ENCODE measurements around the gene DRC3. TPM values are rescaled to one million over a fixed set of nuclear protein-coding genes. Genes with fewer than 3 reads are reported as not detected.
"Not testable (repeated sequence)": the region's sequence is repeated elsewhere in the genome, so short reads cannot be mapped to it uniquely, and the experiment has no call there.

The DRC3 gene
- total RNA-seq, 1 experiment from 2014 or later, result 0.17 TPM

- Histone ChIP-seq H3K36me3 (replicated peaks; ENCODE audit: control insufficient read depth, insufficient read depth, low read length) (no peaks in the 10 kb centered on the region), H3K4me3 (ENCODE audit: insufficient read depth, low read depth, low read length) (no peak overlapping the region), H3K27me3 (ENCODE audit: control insufficient read depth, insufficient read depth, low read length) (no peaks in the 10 kb centered on the region)
- DNase-seq, result no peak
Measured at GRCh38 chr17:17951524-17951923, 21.1 kb upstream of the DRC3 start.

- no peaks in the 10 kb centered on the region for H3K27me3 ChIP-seq (ENCODE audit: control insufficient read depth, insufficient read depth, low read length)
- DNase-seq, result peak; percentile 52
- no peak overlapping the region for H3K4me3 ChIP-seq (ENCODE audit: insufficient read depth, low read depth, low read length)
- H3K36me3 ChIP-seq (replicated peaks; ENCODE audit: control insufficient read depth, insufficient read depth, low read length), result no peaks in the 10 kb centered on the region
Measured at GRCh38 chr17:17952691-17953090, 20.0 kb upstream of the DRC3 start.

GRCh38 chr17:17954079-17954478 lies 18.6 kb upstream of the DRC3 start:
- H3K4me3 ChIP-seq (ENCODE audit: insufficient read depth, low read depth, low read length), result no peak overlapping the region
- H3K36me3 ChIP-seq (replicated peaks; ENCODE audit: control insufficient read depth, insufficient read depth, low read length), result no peaks in the 10 kb centered on the region
- no peak for DNase-seq
- H3K27me3 ChIP-seq (ENCODE audit: control insufficient read depth, insufficient read depth, low read length), result no peaks in the 10 kb centered on the region

GRCh38 chr17:17955790-17956341 lies 16.8 kb upstream of the DRC3 start:
- not testable (repeated sequence) for H3K36me3 ChIP-seq (replicated peaks; ENCODE audit: control insufficient read depth, insufficient read depth, low read length); H3K4me3 ChIP-seq (ENCODE audit: insufficient read depth, low read depth, low read length); H3K27me3 ChIP-seq (ENCODE audit: control insufficient read depth, insufficient read depth, low read length); DNase-seq

- Histone ChIP-seq H3K27me3 (ENCODE audit: control insufficient read depth, insufficient read depth, low read length) (no peaks in the 10 kb centered on the region), H3K4me3 (ENCODE audit: insufficient read depth, low read depth, low read length) (no peak overlapping the region), H3K36me3 (replicated peaks; ENCODE audit: control insufficient read depth, insufficient read depth, low read length) (no peaks in the 10 kb centered on the region)
- DNase-seq, result no peak
Measured at GRCh38 chr17:17957584-17957916, 15.1 kb upstream of the DRC3 start.

- DNase-seq, result no peak
- Histone ChIP-seq H3K27me3 (ENCODE audit: control insufficient read depth, insufficient read depth, low read length) (no peaks in the 10 kb centered on the region), H3K4me3 (ENCODE audit: insufficient read depth, low read depth, low read length) (no peak overlapping the region), H3K36me3 (replicated peaks; ENCODE audit: control insufficient read depth, insufficient read depth, low read length) (no peaks in the 10 kb centered on the region)
Measured at GRCh38 chr17:17958982-17959381, 13.7 kb upstream of the DRC3 start.

GRCh38 chr17:17959520-17960361 lies 12.9 kb upstream of the DRC3 start:
- no peaks in the 10 kb centered on the region for H3K36me3 ChIP-seq (replicated peaks; ENCODE audit: control insufficient read depth, insufficient read depth, low read length)
- H3K27me3 ChIP-seq (ENCODE audit: control insufficient read depth, insufficient read depth, low read length), result no peaks in the 10 kb centered on the region
- H3K4me3 ChIP-seq (ENCODE audit: insufficient read depth, low read depth, low read length), result no peak overlapping the region
- DNase-seq, result no peak

- DNase-seq, result no peak
- no peak overlapping the region for H3K4me3 ChIP-seq (ENCODE audit: insufficient read depth, low read depth, low read length)
- no peaks in the 10 kb centered on the region for H3K36me3 ChIP-seq (replicated peaks; ENCODE audit: control insufficient read depth, insufficient read depth, low read length)
- H3K27me3 ChIP-seq (ENCODE audit: control insufficient read depth, insufficient read depth, low read length), result no peaks in the 10 kb centered on the region
Measured at GRCh38 chr17:17960500-17961030, 12.1 kb upstream of the DRC3 start.

GRCh38 chr17:17963066-17963465 lies 9.6 kb upstream of the DRC3 start:
- no peaks in the 10 kb centered on the region for H3K36me3 ChIP-seq (replicated peaks; ENCODE audit: control insufficient read depth, insufficient read depth, low read length)
- DNase-seq, result no peak
- H3K4me3 ChIP-seq (ENCODE audit: insufficient read depth, low read depth, low read length), result no peak overlapping the region
- H3K27me3 ChIP-seq (ENCODE audit: control insufficient read depth, insufficient read depth, low read length), result no peaks in the 10 kb centered on the region

GRCh38 chr17:17963694-17964436 lies 8.8 kb upstream of the DRC3 start:
- no peak for DNase-seq
- Histone ChIP-seq H3K27me3 (ENCODE audit: control insufficient read depth, insufficient read depth, low read length) (no peaks in the 10 kb centered on the region), H3K36me3 (replicated peaks; ENCODE audit: control insufficient read depth, insufficient read depth, low read length) (no peaks in the 10 kb centered on the region), H3K4me3 (ENCODE audit: insufficient read depth, low read depth, low read length) (no peak overlapping the region)

GRCh38 chr17:17964710-17965109 lies 8.0 kb upstream of the DRC3 start:
- H3K4me3 ChIP-seq (ENCODE audit: insufficient read depth, low read depth, low read length), result no peak overlapping the region
- H3K27me3 ChIP-seq (ENCODE audit: control insufficient read depth, insufficient read depth, low read length), result no peaks in the 10 kb centered on the region
- no peak for DNase-seq
- no peaks in the 10 kb centered on the region for H3K36me3 ChIP-seq (replicated peaks; ENCODE audit: control insufficient read depth, insufficient read depth, low read length)

GRCh38 chr17:17965152-17965721 lies 7.4 kb upstream of the DRC3 start:
- Histone ChIP-seq H3K27me3 (ENCODE audit: control insufficient read depth, insufficient read depth, low read length) (no peaks in the 10 kb centered on the region), H3K4me3 (ENCODE audit: insufficient read depth, low read depth, low read length) (no peak overlapping the region), H3K36me3 (replicated peaks; ENCODE audit: control insufficient read depth, insufficient read depth, low read length) (no peaks in the 10 kb centered on the region)
- DNase-seq, result no peak

GRCh38 chr17:17966399-17966798 lies 6.3 kb upstream of the DRC3 start:
- no peak for DNase-seq
- Histone ChIP-seq H3K4me3 (ENCODE audit: insufficient read depth, low read depth, low read length) (no peak overlapping the region), H3K27me3 (ENCODE audit: control insufficient read depth, insufficient read depth, low read length) (no peaks in the 10 kb centered on the region)

GRCh38 chr17:17970699-17971430 lies 1.8 kb upstream of the DRC3 start:
- no peak for DNase-seq
- Histone ChIP-seq H3K4me3 (ENCODE audit: insufficient read depth, low read depth, low read length) (peak overlapping the region; percentile 68; the same call in 1 of the 2 replicates), H3K36me3 (replicated peaks; ENCODE audit: control insufficient read depth, insufficient read depth, low read length) (no peaks in the 10 kb centered on the region), H3K27me3 (ENCODE audit: control insufficient read depth, insufficient read depth, low read length) (no peaks in the 10 kb centered on the region)

More at GRCh38 chr17:17966399-17966798, 6.3 kb upstream of the DRC3 start:
- no peaks in the 10 kb centered on the region for H3K36me3 ChIP-seq (replicated peaks; ENCODE audit: control insufficient read depth, insufficient read depth, low read length)
